B cell (primary cell): ENCODE results near the gene CD55. TPM values are rescaled to one million over a fixed set of nuclear protein-coding genes. Genes with fewer than 3 reads are reported as not detected.

Source experiments
- ATAC-seq: fragments of 200-7000 bp; cut with Tn5 transposase; one replicate; pipeline ENCODE4 v1.10.0; 2021; ENCODE audit warnings: low read depth, mild to moderate bottlenecking, moderate number of reproducible peaks, moderate library complexity
- CTCF ChIA-PET: fragments of 350-600 bp; sonication (Branson Sonifier 250); formaldehyde crosslinking; loops from one replicate; lab custom pipeline; 2021; ENCODE audit warnings: antibody characterized with exemption, inconsistent platforms; lab: Charles Lee
- POLR2A ChIA-PET: fragments of 350-600 bp; sonication (Branson Sonifier 250); formaldehyde crosslinking; loops from one replicate; lab custom pipeline; 2021; ENCODE audit warnings: antibody characterized with exemption; lab: Charles Lee
- DNase-seq: peaks from one replicate; pipeline ENCODE4 v3.0.0; 2013
- H2AFZ ChIP-seq: 2 replicates; pipeline ENCODE4 v1.6.1; 2012; ENCODE audit warnings: mild to moderate bottlenecking, low read depth, low read length; ENCODE audit not compliant: insufficient read depth, poor library complexity, severe bottlenecking
- H3K27ac ChIP-seq, 2 donors: 1 replicate in 1 of 2; 2 replicates in 1 of 2; pipeline ENCODE4 v1.5.1; 2012 to 2013; ENCODE audit warnings: low read length in 2 of 2, mild to moderate bottlenecking in 2 of 2, moderate library complexity in 1 of 2
- H3K27me3 ChIP-seq, 4 experiments: fragments of 200-600 bp in 1 of 4; sonication (generic) in 1 of 4; replicated peaks in 1 of 4; 1 replicate in 2 of 4; 2 replicates in 2 of 4; pipeline versions ENCODE4 v1.6.1 to v1.7.0; 2013 to 2016; ENCODE audit warnings: low read length in 3 of 4, mild to moderate bottlenecking in 2 of 4, mixed read lengths in 1 of 4, moderate library complexity in 1 of 4; ENCODE audit not compliant: insufficient read depth in 4 of 4, control insufficient read depth in 3 of 4; ENCODE audit errors: control extremely low read depth in 1 of 4
- H3K36me3 ChIP-seq, 2 experiments: replicated peaks in 1 of 2; 1 replicate in 1 of 2; 2 replicates in 1 of 2; pipeline versions ENCODE4 v1.6.1 to v1.7.1; 2013; ENCODE audit warnings: low read length in 1 of 2; ENCODE audit not compliant: insufficient read depth in 2 of 2, control insufficient read depth in 1 of 2; ENCODE audit errors: control extremely low read depth in 1 of 2, extremely low read depth in 1 of 2
- H3K4me1 ChIP-seq, 2 donors: fragments of 200-600 bp in 1 of 2; sonication (generic) in 1 of 2; 1 replicate in 1 of 2; 2 replicates in 1 of 2; pipeline versions ENCODE4 v1.5.1 to v1.6.1; 2013 to 2017; ENCODE audit warnings: low read length in 2 of 2; ENCODE audit not compliant: control insufficient read depth in 2 of 2, insufficient read depth in 2 of 2
- H3K4me2 ChIP-seq: replicated peaks from 2 replicates; pipeline ENCODE3; 2012; ENCODE audit warnings: mild to moderate bottlenecking, low read depth, low read length; ENCODE audit not compliant: poor library complexity, severe bottlenecking
- H3K4me3 ChIP-seq, 5 experiments: fragments of 200-600 bp in 1 of 5; sonication (generic) in 1 of 5; 1 replicate in 3 of 5; 2 replicates in 2 of 5; pipeline versions ENCODE4 v1.5.1 to v1.7.0; 2011 to 2016; ENCODE audit warnings: low read length in 4 of 5, mild to moderate bottlenecking in 4 of 5, low read depth in 2 of 5, control low read depth in 1 of 5, moderate library complexity in 1 of 5; ENCODE audit not compliant: insufficient read depth in 1 of 5; ENCODE audit errors: control extremely low read depth in 1 of 5, extremely low read depth in 1 of 5
- H3K79me2 ChIP-seq: fragments of 200-600 bp; sonication (generic); one replicate; pipeline ENCODE4 v1.6.0; 2016; ENCODE audit warnings: low read length; ENCODE audit not compliant: control insufficient read depth, insufficient read depth
- H3K9ac ChIP-seq: fragments of 200-600 bp; sonication (generic); 2 replicates; pipeline ENCODE4 v1.6.1; 2017; ENCODE audit warnings: mild to moderate bottlenecking, low read length, moderate library complexity
- H3K9me3 ChIP-seq, 3 donors: one replicate each; pipeline versions ENCODE4 v1.6.1 to v1.7.1; 2013; ENCODE audit warnings: low read length in 2 of 3; ENCODE audit not compliant: control insufficient read depth in 2 of 3, insufficient read depth in 1 of 3; ENCODE audit errors: control extremely low read depth in 1 of 3
- H4K20me1 ChIP-seq: 2 replicates; pipeline ENCODE4 v1.6.0; 2012; ENCODE audit warnings: mild to moderate bottlenecking, low read length; ENCODE audit not compliant: insufficient read depth, control insufficient read depth, poor library complexity, severe bottlenecking
- H3K27ac Mint-ChIP-seq: one replicate; pipeline ENCODE4 v1.8.0; 2021; ENCODE audit warnings: mixed read lengths
- H3K27me3 Mint-ChIP-seq: one replicate; pipeline ENCODE4 v1.8.0; 2021; ENCODE audit warnings: mixed read lengths
- H3K4me1 Mint-ChIP-seq: one replicate; pipeline ENCODE4 v1.8.0; 2021; ENCODE audit warnings: mixed read lengths
- H3K4me3 Mint-ChIP-seq: one replicate; pipeline ENCODE4 v1.8.0; 2021; ENCODE audit warnings: mixed read lengths
- H3K9me3 Mint-ChIP-seq: one replicate; pipeline ENCODE4 v1.8.0; 2022; ENCODE audit warnings: mixed read lengths; ENCODE audit not compliant: insufficient read depth
- EZH2 ChIP-seq: IDR thresholded peaks from 2 replicates; pipeline ENCODE4 v1.6.1; 2012; ENCODE audit warnings: borderline replicate concordance, low read depth, mild to moderate bottlenecking, moderate library complexity, low read length; ENCODE audit not compliant: insufficient read depth, poor library complexity, severe bottlenecking
- WGBS: methylation state at CpG from one replicate; pipeline ENCODE4 v1.1.5; 2013; ENCODE audit warnings: missing lambda C conversion rate; ENCODE audit not compliant: insufficient coverage; 5-methylcytosine and 5-hydroxymethylcytosine counted together
- intact Hi-C: fragments of 100-400 bp; cut with micrococcal nuclease; formaldehyde crosslinking; loops from one replicate; pipeline ENCODE4 v1.10.0; 2022
- polyA plus RNA-seq: library from polyadenylated mRNA; depleted of rRNA; stranded (reverse); fragments of >200 nt; gene quantifications from 2 replicates; pipeline ENCODE4 v1.2.3, GENCODE V29; 2012
- total RNA-seq, 2 donors: library from RNA; stranded (reverse); fragments of 120-200 nt in 1 of 2; gene quantifications; 1 replicate in 1 of 2; 2 replicates in 1 of 2; pipeline versions ENCODE4 v1.2.3 to v1.2.4, GENCODE V29; 2013 to 2022
- TF ChIP-seq, protein P1 (sequence below): fragments of 200-600 bp; IDR thresholded peaks from one replicate; pipeline ENCODE4 v1.8.0; 2022; ENCODE audit warnings: antibody characterized with exemption, mild to moderate bottlenecking

CD55 gene
- total and polyA plus RNA-seq, 2 donors (not counting 1 experiment from before 2014, with no cell fraction given): 98.3 to 239 TPM

DNA sequence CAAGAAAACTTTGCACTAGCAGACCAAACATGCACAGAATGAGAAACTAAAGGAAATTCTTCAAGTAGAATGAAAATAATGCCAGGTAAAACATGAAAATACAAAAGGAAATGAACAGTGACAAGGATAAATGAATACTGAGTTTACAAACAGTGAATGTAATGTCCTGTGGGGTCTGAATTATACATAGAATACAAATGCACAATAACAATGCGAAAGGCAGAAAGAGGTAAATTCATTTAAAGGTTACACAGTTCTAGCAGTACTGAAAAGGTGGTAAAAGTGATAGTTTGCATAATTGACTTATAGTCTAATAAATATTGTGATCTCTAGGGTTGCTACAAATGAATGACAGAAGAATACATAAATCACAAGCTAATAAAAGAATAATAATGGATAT lies 12.9 kb downstream of the CD55 start:
- POLR2A ChIA-PET: interaction anchor here (2.0 kb wide), 1 partner anchor 12 kb away, joined by 23 read pairs; the partner anchor contains the start of gene CD55
- Mint-ChIP-seq H3K27me3 (no peaks in the 10 kb centered on the region), H3K9me3 (no peaks in the 10 kb centered on the region), H3K4me1 (peaks cover 76% of the 10 kb centered on the region), H3K27ac (peak overlapping the region; percentile 73), H3K4me3 (peak overlapping the region; percentile 33)
- peaks cover 48% of the 10 kb centered on the region for H3K79me2 ChIP-seq
- peak overlapping the region; percentile 21 for H3K9ac ChIP-seq
- no peaks in the 10 kb centered on the region for H3K27me3 ChIP-seq
- peak overlapping the region; percentile 61 to 98 for H3K27ac ChIP-seq
- H3K4me1 ChIP-seq: peaks cover 52 to 74% of the 10 kb centered on the region in 2 donors
- DNase-seq: no peak
- no peaks in the 10 kb centered on the region for H3K9me3 ChIP-seq
- intact Hi-C loops: no loop called here
- WGBS: no CpG with 5 or more reads among the region's 1 CpG
- CTCF ChIA-PET: interaction anchor here (1.5 to 2.9 kb wide), 3 partner anchors 13 to 71 kb away, joined by 3 to 35 read pairs (median 11); partner anchors contain the start of gene CD55
- ATAC-seq: no peak
- peak overlapping the region; percentile 67 for H3K4me2 ChIP-seq
- no peaks in the 10 kb centered on the region for H4K20me1 ChIP-seq
- H3K4me3 ChIP-seq: peak overlapping the region in 1 of 5 experiments; percentile 37
- TF ChIP-seq, protein P1, sequence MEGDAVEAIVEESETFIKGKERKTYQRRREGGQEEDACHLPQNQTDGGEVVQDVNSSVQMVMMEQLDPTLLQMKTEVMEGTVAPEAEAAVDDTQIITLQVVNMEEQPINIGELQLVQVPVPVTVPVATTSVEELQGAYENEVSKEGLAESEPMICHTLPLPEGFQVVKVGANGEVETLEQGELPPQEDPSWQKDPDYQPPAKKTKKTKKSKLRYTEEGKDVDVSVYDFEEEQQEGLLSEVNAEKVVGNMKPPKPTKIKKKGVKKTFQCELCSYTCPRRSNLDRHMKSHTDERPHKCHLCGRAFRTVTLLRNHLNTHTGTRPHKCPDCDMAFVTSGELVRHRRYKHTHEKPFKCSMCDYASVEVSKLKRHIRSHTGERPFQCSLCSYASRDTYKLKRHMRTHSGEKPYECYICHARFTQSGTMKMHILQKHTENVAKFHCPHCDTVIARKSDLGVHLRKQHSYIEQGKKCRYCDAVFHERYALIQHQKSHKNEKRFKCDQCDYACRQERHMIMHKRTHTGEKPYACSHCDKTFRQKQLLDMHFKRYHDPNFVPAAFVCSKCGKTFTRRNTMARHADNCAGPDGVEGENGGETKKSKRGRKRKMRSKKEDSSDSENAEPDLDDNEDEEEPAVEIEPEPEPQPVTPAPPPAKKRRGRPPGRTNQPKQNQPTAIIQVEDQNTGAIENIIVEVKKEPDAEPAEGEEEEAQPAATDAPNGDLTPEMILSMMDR: no peak
- no peak for TF ChIP-seq EZH2
- H2AFZ ChIP-seq: no peak overlapping the region
- peaks cover 3 to 70% of the 10 kb centered on the region in 2 experiments for H3K36me3 ChIP-seq

DNA sequence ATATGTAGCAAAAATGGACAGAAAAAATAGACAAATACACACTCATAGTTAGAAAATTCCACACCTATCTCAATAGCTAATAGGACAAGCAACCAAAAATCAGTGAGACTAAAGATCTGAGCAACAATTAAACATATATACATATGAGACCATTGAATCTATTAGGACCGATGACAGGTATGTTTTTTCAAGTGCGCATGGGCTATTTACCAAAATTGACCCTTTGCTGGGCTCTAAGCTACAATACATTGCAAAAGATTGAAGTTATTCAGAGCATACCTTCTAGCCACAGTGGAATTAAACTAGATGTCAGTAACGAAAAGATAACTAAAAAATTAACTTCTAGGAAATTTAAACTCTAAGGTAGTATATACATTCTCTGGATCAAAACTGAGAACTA lies 13.7 kb downstream of the CD55 start:
- TF ChIP-seq, protein P1: no peak
- TF ChIP-seq EZH2: no peak
- peak overlapping the region; percentile 13 for H3K4me3 Mint-ChIP-seq
- Histone ChIP-seq H2AFZ (no peak overlapping the region), H3K27me3 (no peaks in the 10 kb centered on the region), H3K4me1 (peaks cover 52 to 74% of the 10 kb centered on the region in 2 donors), H3K36me3 (peaks cover 5 to 70% of the 10 kb centered on the region in 2 experiments), H3K9me3 (no peaks in the 10 kb centered on the region), H3K4me2 (peak overlapping the region; percentile 67), H4K20me1 (no peaks in the 10 kb centered on the region), H3K27ac (peak overlapping the region; percentile 95 to 98), H3K79me2 (peaks cover 55% of the 10 kb centered on the region), H3K9ac (no peak overlapping the region), H3K4me3 (no peak overlapping the region)
- WGBS: no CpG with 5 or more reads among the region's 3 CpGs
- no peaks in the 10 kb centered on the region for H3K27me3 Mint-ChIP-seq
- intact Hi-C loops: loop anchor here (5.0 kb wide), 3 partner anchors 77 to 253 kb away; partner anchors contain the start of gene CR1
- ChIA-PET POLR2A (interaction anchor here (0.6 to 2.5 kb wide), 3 partner anchors 14 to 19 kb away, joined by 3 to 21 read pairs (median 3); partner anchors contain the start of gene CD55), CTCF (interaction anchor here (0.5 to 2.9 kb wide), 10 partner anchors 10 to 285 kb away, joined by 3 to 35 read pairs (median 4); partner anchors contain the start of gene CD55)
- peak overlapping the region; percentile 74 for H3K27ac Mint-ChIP-seq
- peaks cover 74% of the 10 kb centered on the region for H3K4me1 Mint-ChIP-seq
- ATAC-seq (no peak), DNase-seq (no peak)
- no peaks in the 10 kb centered on the region for H3K9me3 Mint-ChIP-seq
